HepG2 (cell line): ENCODE measurements around the gene PDGFD. TPM values are rescaled to one million over a fixed set of nuclear protein-coding genes. Genes with fewer than 3 reads are reported as not detected.

ENCODE experiments used
- ETV6 ChIP-seq: sonication (generic); formaldehyde crosslinking; conservative IDR thresholded peaks from 2 replicates; pipeline ENCODE4 v1.4.0; 2020; ENCODE audit warnings: missing genetic modification reagents
- FOXO1 ChIP-seq: sonication (generic); formaldehyde crosslinking; IDR thresholded peaks from 2 replicates; pipeline ENCODE4 v1.4.0; 2020; ENCODE audit warnings: missing genetic modification reagents
- GABPB1 ChIP-seq: IDR thresholded peaks from 2 replicates; pipeline ENCODE4 v1.6.1; 2016; ENCODE audit warnings: mild to moderate bottlenecking, missing genetic modification reagents, moderate library complexity, missing compliant biosample characterization
- HOXA3 ChIP-seq: sonication (generic); formaldehyde crosslinking; IDR thresholded peaks from 2 replicates; pipeline ENCODE4 v1.5.0; 2020; ENCODE audit warnings: missing genetic modification reagents
- KAT2B ChIP-seq: fragments of 150-350 bp; IDR thresholded peaks from 2 replicates; pipeline ENCODE4 v1.6.1; 2014; ENCODE audit warnings: low read depth, low read length, borderline replicate concordance
- MED8 ChIP-seq: sonication (generic); formaldehyde crosslinking; IDR thresholded peaks from 2 replicates; pipeline ENCODE4 v1.8.1; 2023; ENCODE audit warnings: mild to moderate bottlenecking, missing genetic modification reagents; ENCODE audit not compliant: insufficient replicate concordance
- MEIS2 ChIP-seq: sonication (generic); formaldehyde crosslinking; IDR thresholded peaks from 2 replicates; pipeline ENCODE4 v1.9.0; 2021; ENCODE audit warnings: mild to moderate bottlenecking, missing genetic modification reagents
- PHB2 ChIP-seq: fragments of 450-650 bp; IDR thresholded peaks from 2 replicates; pipeline ENCODE4 v1.6.1; 2018; ENCODE audit not compliant: partially characterized antibody
- RERE ChIP-seq: IDR thresholded peaks from 2 replicates; pipeline ENCODE4 v1.6.1; 2016; ENCODE audit warnings: low read depth, missing genetic modification reagents, missing compliant biosample characterization
- SMAD1 ChIP-seq: sonication (generic); formaldehyde crosslinking; IDR thresholded peaks from 2 replicates; pipeline ENCODE4 v1.4.0; 2020; ENCODE audit warnings: missing genetic modification reagents, low read depth, mild to moderate bottlenecking, borderline replicate concordance
- ZBTB49 ChIP-seq: sonication (generic); formaldehyde crosslinking; IDR thresholded peaks from 2 replicates; pipeline ENCODE4 v1.4.0; 2020; ENCODE audit warnings: missing genetic modification reagents, borderline replicate concordance
- ZKSCAN1 ChIP-seq: fragments of 150-350 bp; IDR thresholded peaks from 2 replicates; pipeline ENCODE4 v1.6.1; 2014; ENCODE audit warnings: low read length
- ZNF235 ChIP-seq: sonication (generic); formaldehyde crosslinking; IDR thresholded peaks from 2 replicates; pipeline ENCODE4 v1.8.1; 2023; ENCODE audit warnings: mild to moderate bottlenecking, missing genetic modification reagents, borderline replicate concordance
- ZNF552 ChIP-seq: sonication (generic); formaldehyde crosslinking; IDR thresholded peaks from 2 replicates; pipeline ENCODE4 v1.9.0; 2022; ENCODE audit warnings: missing genetic modification reagents, mild to moderate bottlenecking, borderline replicate concordance
- polyA plus RNA-seq, 8 experiments: library from polyadenylated mRNA; depleted of rRNA in 3 of 8; stranded (reverse) in 7 of 8; unstranded in 1 of 8; fragments of >200 nt; fragmentation: Illumina TruSeq in 4 of 8; extraction: Trizol in 4 of 8; gene quantifications; 2 replicates each; pipeline versions ENCODE4 v1.2.1 to v1.2.3, GENCODE V29; 2011 to 2016; ENCODE audit warnings: low read depth in 4 of 8, missing spikeins in 1 of 8, mixed read lengths in 1 of 8; ENCODE audit not compliant: insufficient read depth in 1 of 8
- total RNA-seq, 5 experiments: library from RNA; depleted of rRNA; stranded (reverse); fragments of >200 nt; fragmentation: Illumina TruSeq; extraction: Trizol; gene quantifications; 2 replicates each; pipeline ENCODE4 v1.2.3, GENCODE V29; 2016; ENCODE audit warnings: low read depth in 1 of 5

The PDGFD gene
- total and polyA plus RNA-seq, 2 of the 13 experiments (the other 11 are each of a cell fraction or from before 2014, with no cell fraction given): 0.09 to 0.29 TPM

GRCh38 chr11:104001561-104002056, 162.3 kb downstream of the PDGFD start (continued):
- TF ChIP-seq RERE (CRISPR knock-in tag): no peak
- no peak for TF ChIP-seq FOXO1 (CRISPR knock-in tag)
- no peak for TF ChIP-seq HOXA3 (CRISPR knock-in tag)
- no peak for TF ChIP-seq ZNF235 (CRISPR knock-in tag)
- no peak for TF ChIP-seq ZKSCAN1
- no peak for TF ChIP-seq ZNF552 (CRISPR knock-in tag)
- TF ChIP-seq ETV6: no peak
- TF ChIP-seq ZBTB49 (CRISPR knock-in tag): no peak
- TF ChIP-seq SMAD1 (CRISPR knock-in tag): no peak
- TF ChIP-seq KAT2B: no peak
- no peak for TF ChIP-seq MED8 (CRISPR knock-in tag)
- TF ChIP-seq PHB2: no peak
- TF ChIP-seq GABPB1 (CRISPR knock-in tag): no peak
- TF ChIP-seq MEIS2 (CRISPR knock-in tag): no peak
